GM10266 (cell line): ENCODE data around the gene ZNF524.
A peak's percentile ranks its signal among the peaks of the same experiment; 100 is the strongest.

Experiments
- DNase-seq: peaks from one replicate; pipeline ENCODE4 v3.0.0; 2012; ENCODE audit errors: extremely low spot score
- TF ChIP-seq, protein P1 (sequence below): IDR thresholded peaks from 2 replicates; pipeline ENCODE4 v1.5.1; 2012; ENCODE audit warnings: mild to moderate bottlenecking, low read depth; ENCODE audit not compliant: control insufficient read depth, insufficient read depth; ENCODE audit errors: missing control alignments

Gene ZNF524

DNA sequence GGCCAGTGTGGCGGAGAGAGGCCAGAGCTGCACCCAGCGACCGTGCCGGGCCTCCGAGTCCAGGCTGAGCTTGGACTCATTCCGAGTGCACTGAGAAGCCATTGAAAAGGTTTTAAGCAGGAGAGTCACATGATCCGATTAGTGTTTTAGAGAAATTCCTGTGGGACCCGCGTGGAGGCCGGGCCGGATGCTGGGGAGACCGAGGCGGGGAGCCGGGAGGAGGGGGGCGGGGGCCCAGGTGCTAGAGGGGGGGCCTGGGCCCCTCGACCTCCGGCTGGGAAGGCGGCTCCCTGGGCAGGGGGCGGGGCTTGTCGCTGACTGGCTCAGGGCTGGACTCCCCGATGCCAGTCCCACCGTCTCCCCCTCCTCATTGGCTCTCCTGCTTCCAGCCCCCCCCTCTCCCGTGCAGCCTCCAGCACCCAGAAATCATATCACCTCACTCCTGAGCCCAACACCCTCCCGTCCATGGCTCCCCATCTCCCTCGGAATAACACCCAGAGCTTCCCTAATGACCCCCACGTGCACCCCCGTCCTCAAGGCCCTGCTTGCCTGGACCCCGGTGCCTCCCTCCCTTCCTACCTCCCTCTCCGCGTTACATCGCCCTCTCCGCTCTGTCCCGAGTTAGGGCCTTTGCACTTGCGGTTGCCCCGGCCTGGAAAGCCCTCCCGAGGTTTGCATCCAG, 14.3 kb upstream of the ZNF524 start:
- TF ChIP-seq, protein P1, sequence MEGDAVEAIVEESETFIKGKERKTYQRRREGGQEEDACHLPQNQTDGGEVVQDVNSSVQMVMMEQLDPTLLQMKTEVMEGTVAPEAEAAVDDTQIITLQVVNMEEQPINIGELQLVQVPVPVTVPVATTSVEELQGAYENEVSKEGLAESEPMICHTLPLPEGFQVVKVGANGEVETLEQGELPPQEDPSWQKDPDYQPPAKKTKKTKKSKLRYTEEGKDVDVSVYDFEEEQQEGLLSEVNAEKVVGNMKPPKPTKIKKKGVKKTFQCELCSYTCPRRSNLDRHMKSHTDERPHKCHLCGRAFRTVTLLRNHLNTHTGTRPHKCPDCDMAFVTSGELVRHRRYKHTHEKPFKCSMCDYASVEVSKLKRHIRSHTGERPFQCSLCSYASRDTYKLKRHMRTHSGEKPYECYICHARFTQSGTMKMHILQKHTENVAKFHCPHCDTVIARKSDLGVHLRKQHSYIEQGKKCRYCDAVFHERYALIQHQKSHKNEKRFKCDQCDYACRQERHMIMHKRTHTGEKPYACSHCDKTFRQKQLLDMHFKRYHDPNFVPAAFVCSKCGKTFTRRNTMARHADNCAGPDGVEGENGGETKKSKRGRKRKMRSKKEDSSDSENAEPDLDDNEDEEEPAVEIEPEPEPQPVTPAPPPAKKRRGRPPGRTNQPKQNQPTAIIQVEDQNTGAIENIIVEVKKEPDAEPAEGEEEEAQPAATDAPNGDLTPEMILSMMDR, result no peak

GRCh38 chr19:55586976-55587668, 13.0 kb upstream of the ZNF524 start:
- TF ChIP-seq, protein P1, result no peak
- peak; percentile 98 for DNase-seq

More for the DNA sequence above, 14.3 kb upstream of the ZNF524 start:
- peak; percentile 70 for DNase-seq

DNA sequence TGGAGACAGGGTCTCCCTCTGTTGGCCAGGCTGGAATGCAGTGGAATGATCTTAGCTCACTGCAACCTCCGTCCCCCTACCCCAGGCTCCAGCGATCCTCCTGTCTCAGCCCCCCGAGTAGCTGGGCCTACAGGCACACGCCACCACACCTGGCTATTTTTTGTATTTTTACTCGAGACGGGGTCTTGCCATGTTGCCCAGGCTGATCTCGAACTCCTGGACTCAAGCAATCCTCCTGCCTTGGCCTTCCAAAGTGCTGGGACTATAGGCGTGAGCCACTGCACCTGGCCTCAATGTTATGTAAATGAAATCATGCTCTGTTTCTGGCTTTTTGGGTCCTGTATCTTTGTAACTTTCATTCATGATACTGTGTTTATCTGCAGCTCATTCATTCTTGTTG, 11.3 kb upstream of the ZNF524 start:
- no peak for DNase-seq

DNA sequence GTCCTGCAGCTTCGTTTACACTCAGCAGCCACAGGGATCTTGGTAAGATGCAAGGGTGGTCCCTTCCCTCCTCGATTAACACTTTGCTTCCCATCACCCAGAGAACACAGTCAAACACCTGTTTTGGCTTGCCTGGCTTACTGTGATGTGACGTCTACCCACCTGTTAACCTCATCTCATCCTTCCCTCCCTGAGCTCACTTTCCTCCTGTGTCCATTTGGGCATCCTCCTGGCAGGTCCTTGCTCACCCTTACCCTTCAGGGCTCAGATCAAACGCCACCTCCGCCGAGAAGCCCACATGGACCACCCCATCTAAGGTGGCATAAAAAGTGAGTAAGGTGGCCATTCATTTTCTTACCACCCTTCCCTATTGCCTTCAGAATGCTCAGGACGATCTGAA, 10.0 kb upstream of the ZNF524 start:
- DNase-seq, result no peak
- TF ChIP-seq, protein P1, result no peak

More for the DNA sequence above, 11.3 kb upstream of the ZNF524 start:
- TF ChIP-seq, protein P1, result no peak

GRCh38 chr19:55590617-55591016, 9.5 kb upstream of the ZNF524 start:
- TF ChIP-seq, protein P1, result no peak
- DNase-seq, result no peak

- TF ChIP-seq, protein P1, result no peak
- no peak for DNase-seq
Observed at GRCh38 chr19:55591555-55591954, 8.5 kb upstream of the ZNF524 start.

DNA sequence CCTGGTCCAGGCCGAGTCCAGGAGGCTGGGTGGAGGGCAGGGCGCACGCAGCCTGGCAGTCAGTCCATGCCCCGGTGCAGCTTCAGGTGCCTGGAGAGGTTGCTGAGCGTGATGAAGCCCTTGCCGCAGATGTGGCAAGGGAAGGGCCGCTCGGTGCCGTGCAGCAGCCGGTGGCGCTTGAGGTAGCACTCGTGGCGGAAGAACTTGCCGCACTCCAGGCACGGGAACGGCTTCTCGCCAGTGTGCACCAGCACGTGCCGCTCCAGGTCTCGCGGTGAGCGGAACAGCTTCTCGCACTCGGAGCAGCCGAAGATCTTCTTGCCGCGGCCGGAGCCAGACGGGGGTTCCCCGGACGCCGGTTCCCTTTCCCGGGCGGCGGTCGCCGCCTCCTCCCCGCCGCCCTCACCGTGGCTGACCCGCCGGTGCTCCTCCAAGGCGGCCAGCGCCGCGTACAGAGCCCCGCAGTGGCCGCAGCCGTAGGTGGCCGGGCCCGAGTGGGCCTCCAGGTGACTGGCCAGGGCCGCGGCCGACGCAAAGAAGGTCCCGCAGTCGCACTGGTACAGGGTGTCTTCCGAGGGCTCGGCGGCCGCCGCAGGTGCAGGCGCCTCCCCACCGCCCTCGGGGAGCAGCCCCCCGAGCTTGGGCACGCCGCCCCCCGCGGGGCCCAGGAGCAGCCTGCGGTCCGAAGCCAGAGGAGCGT, 7.5 kb upstream of the ZNF524 start:
- TF ChIP-seq, protein P1, result no peak
- DNase-seq, result no peak
